Erythroblast (primary cell): Measurements from ENCODE around the gene HIBADH.

Experiments
- GATA1 ChIP-seq: IDR thresholded peaks from 2 replicates; pipeline ENCODE4 v1.6.1; 2011; ENCODE audit warnings: low read depth, mild to moderate bottlenecking, control low read depth, low read length, moderate library complexity
- POLR2A ChIP-seq: IDR thresholded peaks from 2 replicates; pipeline ENCODE4 v1.6.1; 2011; ENCODE audit warnings: mild to moderate bottlenecking, low read length

DNA sequence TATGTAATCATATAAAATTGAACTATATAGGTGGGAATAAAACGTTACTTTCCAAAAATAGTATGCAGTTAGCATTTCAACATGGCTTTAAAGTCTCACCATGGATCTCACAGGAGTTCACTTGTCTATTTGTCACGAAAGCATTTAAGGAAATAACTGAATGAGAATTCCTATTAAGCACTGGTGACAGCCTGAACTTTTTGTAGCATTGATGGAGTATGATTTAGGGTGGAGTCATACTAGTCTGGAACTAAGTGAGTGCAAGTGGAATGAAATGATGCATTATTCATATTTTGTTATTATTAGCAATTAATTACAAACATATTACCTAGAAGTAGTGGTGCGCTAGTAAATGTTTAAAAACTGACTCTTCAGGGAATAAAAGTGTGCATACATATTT, 26.0 kb upstream of the HIBADH start:
- TF ChIP-seq POLR2A (no peak), GATA1 (no peak)
